ENCODE measurements around the gene EIF2B4. TPM values are rescaled to one million over a fixed set of nuclear protein-coding genes. Genes with fewer than 3 reads are reported as not detected.
A peak's percentile ranks its signal among the peaks of the same experiment; 100 is the strongest.

Gene EIF2B4
- total and polyA plus RNA-seq, 2 of the 13 experiments (the other 11 are each of a cell fraction or from before 2014, with no cell fraction given), result 91.5 to 96.4 TPM

DNA sequence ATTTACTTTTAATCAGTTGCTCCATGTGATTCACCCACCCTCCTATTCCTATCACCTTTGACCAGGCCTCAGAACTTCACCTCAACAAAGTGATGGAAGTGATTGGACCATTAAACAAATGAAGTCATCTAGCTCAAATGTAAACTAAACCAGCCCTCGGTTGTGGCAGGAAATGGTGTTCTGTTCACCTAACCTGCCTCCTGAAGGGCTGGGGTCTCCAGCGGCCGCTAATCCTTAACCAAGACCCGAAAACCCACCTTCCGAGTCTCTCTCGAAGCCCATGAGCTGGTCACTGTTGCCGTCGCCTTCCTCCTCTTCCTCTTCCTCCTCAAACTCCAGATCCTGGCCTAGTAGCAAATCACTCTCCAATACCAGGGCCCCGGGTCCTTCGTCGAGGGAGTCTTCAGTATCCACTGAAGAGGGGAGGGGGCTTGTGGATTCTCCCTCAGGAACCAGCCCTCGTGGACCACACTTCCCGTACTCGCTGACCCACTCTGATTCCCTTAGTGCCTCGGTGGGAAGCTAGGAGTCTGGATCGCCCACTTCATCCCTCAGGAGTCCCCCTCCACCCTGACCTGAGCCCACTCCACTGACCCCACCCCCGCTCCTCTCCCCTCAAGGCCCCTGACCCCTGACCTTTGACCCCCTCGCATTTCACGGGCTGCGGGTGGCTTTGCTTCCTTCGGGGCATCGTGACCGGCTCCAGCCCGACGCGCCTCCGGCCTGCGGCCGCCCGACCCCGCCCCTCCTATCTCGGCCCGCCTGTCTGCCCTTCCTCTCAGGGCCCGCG is 9.9 kb upstream of the EIF2B4 start (continued):
- TF ChIP-seq HES4 (CRISPR knock-in tag; IDR thresholded peaks at IDR 0.05; ENCODE audit: borderline replicate concordance) (peak; percentile 88; the same call in 1 of the 2 replicates), NR2C2 (CRISPR knock-in tag; IDR thresholded peaks at IDR 0.05; ENCODE audit: borderline replicate concordance) (peak; percentile 98), ZNF547 (CRISPR knock-in tag; IDR thresholded peaks at IDR 0.05) (no peak), SOX5 (CRISPR knock-in tag; IDR thresholded peaks at IDR 0.05; ENCODE audit: borderline replicate concordance) (no peak), POLR2AphosphoS5 (IDR thresholded peaks at IDR 0.05; ENCODE audit: low read depth, low read length) (peak; percentile 42), RXRA (CRISPR knock-in tag; IDR thresholded peaks at IDR 0.05) (peak; percentile 72; the same call in 1 of the 2 replicates), ELF3 (CRISPR knock-in tag; IDR thresholded peaks at IDR 0.05) (peak; percentile 32), ZBTB1 (CRISPR knock-in tag; IDR thresholded peaks at IDR 0.05; ENCODE audit: borderline replicate concordance) (no peak), MEIS2 (CRISPR knock-in tag; IDR thresholded peaks at IDR 0.05) (0 out of 2 replicates have a peak, but pooled peaks have one; percentile 46), LCORL (IDR thresholded peaks at IDR 0.05) (no peak), LCORL (CRISPR knock-in tag; IDR thresholded peaks at IDR 0.05) (0 out of 2 replicates have a peak, but pooled peaks have one; percentile 22), PPARG (CRISPR knock-in tag; conservative IDR thresholded peaks at IDR 0.05) (0 out of 2 replicates have a peak, but pooled peaks have one; percentile 45), ZFP62 (CRISPR knock-in tag; IDR thresholded peaks at IDR 0.05) (no peak), CHD2 (IDR thresholded peaks at IDR 0.05; ENCODE audit: low read depth, low read length) (0 out of 2 replicates have a peak, but pooled peaks have one; percentile 8)
- TF ChIP-seq, protein P1, sequence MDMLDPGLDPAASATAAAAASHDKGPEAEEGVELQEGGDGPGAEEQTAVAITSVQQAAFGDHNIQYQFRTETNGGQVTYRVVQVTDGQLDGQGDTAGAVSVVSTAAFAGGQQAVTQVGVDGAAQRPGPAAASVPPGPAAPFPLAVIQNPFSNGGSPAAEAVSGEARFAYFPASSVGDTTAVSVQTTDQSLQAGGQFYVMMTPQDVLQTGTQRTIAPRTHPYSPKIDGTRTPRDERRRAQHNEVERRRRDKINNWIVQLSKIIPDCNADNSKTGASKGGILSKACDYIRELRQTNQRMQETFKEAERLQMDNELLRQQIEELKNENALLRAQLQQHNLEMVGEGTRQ (IDR thresholded peaks at IDR 0.05; ENCODE audit: low read depth, low read length), result no peak
- TF ChIP-seq, protein P1 (CRISPR knock-in tag; IDR thresholded peaks at IDR 0.05; ENCODE audit: borderline replicate concordance), result no peak
- TF ChIP-seq, protein P2, sequence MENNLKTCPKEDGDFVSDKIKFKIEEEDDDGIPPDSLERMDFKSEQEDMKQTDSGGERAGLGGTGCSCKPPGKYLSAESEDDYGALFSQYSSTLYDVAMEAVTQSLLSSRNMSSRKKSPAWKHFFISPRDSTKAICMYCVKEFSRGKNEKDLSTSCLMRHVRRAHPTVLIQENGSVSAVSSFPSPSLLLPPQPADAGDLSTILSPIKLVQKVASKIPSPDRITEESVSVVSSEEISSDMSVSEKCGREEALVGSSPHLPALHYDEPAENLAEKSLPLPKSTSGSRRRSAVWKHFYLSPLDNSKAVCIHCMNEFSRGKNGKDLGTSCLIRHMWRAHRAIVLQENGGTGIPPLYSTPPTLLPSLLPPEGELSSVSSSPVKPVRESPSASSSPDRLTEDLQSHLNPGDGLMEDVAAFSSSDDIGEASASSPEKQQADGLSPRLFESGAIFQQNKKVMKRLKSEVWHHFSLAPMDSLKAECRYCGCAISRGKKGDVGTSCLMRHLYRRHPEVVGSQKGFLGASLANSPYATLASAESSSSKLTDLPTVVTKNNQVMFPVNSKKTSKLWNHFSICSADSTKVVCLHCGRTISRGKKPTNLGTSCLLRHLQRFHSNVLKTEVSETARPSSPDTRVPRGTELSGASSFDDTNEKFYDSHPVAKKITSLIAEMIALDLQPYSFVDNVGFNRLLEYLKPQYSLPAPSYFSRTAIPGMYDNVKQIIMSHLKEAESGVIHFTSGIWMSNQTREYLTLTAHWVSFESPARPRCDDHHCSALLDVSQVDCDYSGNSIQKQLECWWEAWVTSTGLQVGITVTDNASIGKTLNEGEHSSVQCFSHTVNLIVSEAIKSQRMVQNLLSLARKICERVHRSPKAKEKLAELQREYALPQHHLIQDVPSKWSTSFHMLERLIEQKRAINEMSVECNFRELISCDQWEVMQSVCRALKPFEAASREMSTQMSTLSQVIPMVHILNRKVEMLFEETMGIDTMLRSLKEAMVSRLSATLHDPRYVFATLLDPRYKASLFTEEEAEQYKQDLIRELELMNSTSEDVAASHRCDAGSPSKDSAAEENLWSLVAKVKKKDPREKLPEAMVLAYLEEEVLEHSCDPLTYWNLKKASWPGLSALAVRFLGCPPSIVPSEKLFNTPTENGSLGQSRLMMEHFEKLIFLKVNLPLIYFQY (CRISPR knock-in tag; IDR thresholded peaks at IDR 0.05; ENCODE audit: borderline replicate concordance), result 0 out of 2 replicates have a peak, but pooled peaks have one; percentile 28
- TF ChIP-seq, protein P3, sequence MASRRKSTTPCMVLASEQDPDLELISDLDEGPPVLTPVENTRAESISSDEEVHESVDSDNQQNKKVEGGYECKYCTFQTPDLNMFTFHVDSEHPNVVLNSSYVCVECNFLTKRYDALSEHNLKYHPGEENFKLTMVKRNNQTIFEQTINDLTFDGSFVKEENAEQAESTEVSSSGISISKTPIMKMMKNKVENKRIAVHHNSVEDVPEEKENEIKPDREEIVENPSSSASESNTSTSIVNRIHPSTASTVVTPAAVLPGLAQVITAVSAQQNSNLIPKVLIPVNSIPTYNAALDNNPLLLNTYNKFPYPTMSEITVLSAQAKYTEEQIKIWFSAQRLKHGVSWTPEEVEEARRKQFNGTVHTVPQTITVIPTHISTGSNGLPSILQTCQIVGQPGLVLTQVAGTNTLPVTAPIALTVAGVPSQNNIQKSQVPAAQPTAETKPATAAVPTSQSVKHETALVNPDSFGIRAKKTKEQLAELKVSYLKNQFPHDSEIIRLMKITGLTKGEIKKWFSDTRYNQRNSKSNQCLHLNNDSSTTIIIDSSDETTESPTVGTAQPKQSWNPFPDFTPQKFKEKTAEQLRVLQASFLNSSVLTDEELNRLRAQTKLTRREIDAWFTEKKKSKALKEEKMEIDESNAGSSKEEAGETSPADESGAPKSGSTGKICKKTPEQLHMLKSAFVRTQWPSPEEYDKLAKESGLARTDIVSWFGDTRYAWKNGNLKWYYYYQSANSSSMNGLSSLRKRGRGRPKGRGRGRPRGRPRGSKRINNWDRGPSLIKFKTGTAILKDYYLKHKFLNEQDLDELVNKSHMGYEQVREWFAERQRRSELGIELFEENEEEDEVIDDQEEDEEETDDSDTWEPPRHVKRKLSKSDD (CRISPR knock-in tag; IDR thresholded peaks at IDR 0.05; ENCODE audit: low read depth), result peak; percentile 60; the same call in 1 of the 2 replicates
- TF ChIP-seq, protein P4, sequence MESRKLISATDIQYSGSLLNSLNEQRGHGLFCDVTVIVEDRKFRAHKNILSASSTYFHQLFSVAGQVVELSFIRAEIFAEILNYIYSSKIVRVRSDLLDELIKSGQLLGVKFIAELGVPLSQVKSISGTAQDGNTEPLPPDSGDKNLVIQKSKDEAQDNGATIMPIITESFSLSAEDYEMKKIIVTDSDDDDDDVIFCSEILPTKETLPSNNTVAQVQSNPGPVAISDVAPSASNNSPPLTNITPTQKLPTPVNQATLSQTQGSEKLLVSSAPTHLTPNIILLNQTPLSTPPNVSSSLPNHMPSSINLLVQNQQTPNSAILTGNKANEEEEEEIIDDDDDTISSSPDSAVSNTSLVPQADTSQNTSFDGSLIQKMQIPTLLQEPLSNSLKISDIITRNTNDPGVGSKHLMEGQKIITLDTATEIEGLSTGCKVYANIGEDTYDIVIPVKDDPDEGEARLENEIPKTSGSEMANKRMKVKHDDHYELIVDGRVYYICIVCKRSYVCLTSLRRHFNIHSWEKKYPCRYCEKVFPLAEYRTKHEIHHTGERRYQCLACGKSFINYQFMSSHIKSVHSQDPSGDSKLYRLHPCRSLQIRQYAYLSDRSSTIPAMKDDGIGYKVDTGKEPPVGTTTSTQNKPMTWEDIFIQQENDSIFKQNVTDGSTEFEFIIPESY (CRISPR knock-in tag; IDR thresholded peaks at IDR 0.05), result peak; percentile 13; the same call in 1 of the 2 replicates
